Psoas muscle (tissue), 8 donors: ENCODE measurements around the gene NAB2. TPM values are rescaled to one million over a fixed set of nuclear protein-coding genes. Genes with fewer than 3 reads are reported as not detected.

Experiments used
- ATAC-seq, 4 donors: fragments of 200-7000 bp; cut with Tn5 transposase; one replicate each; pipeline ENCODE4 v1.9.1; 2020; ENCODE audit warnings: moderate library complexity in 3 of 4, mild to moderate bottlenecking in 2 of 4
- DNase-seq, 2 donors: peaks; one replicate each; pipeline ENCODE4 v3.0.0-alpha.2; 2020
- H3K27ac ChIP-seq: fragments of 200-600 bp; one replicate; pipeline ENCODE4 v1.8.0; 2022
- H3K27me3 ChIP-seq, 3 donors: fragments of 200-600 bp in 1 of 3; one replicate each; pipeline versions ENCODE4 v1.6.1 to v1.8.0; 2013 to 2022; ENCODE audit warnings: low read length in 2 of 3, mild to moderate bottlenecking in 2 of 3, moderate library complexity in 1 of 3; ENCODE audit not compliant: insufficient read depth in 3 of 3
- H3K36me3 ChIP-seq, 2 donors: fragments of 200-600 bp in 1 of 2; one replicate each; pipeline versions ENCODE4 v1.6.1 to v1.8.0; 2013 to 2022; ENCODE audit warnings: low read depth in 1 of 2, mild to moderate bottlenecking in 1 of 2, moderate library complexity in 1 of 2; ENCODE audit not compliant: insufficient read depth in 1 of 2
- H3K4me1 ChIP-seq: fragments of 200-600 bp; one replicate; pipeline ENCODE4 v1.8.0; 2022
- H3K4me3 ChIP-seq: fragments of 200-600 bp; one replicate; pipeline ENCODE4 v1.8.0; 2022; ENCODE audit warnings: mild to moderate bottlenecking
- H3K9me3 ChIP-seq: fragments of 200-600 bp; one replicate; pipeline ENCODE4 v1.8.0; 2022
- CTCF ChIP-seq: fragments of 200-600 bp; IDR thresholded peaks from one replicate; pipeline ENCODE4 v1.8.0; 2022; ENCODE audit warnings: antibody characterized with exemption
- WGBS, 3 donors: extraction: QIAGEN DNeasy Blood & Tissue Kit; methylation state at CpG; one replicate each; pipeline versions ENCODE4 v1.1.6 to v1.1.7; 2013; 5-methylcytosine and 5-hydroxymethylcytosine counted together
- intact Hi-C, 2 donors: fragments of 100-400 bp; cut with DNase I; formaldehyde crosslinking; loops; one replicate each; pipeline versions ENCODE4 v1.11.0 to v1.14.2; 2022
- polyA plus RNA-seq, 3 donors: library from polyadenylated mRNA; stranded (reverse); fragments of 200-250 nt; gene quantifications; one replicate each; pipeline ENCODE4 v1.2.3, GENCODE V29; 2013
- total RNA-seq, 4 donors: library from RNA; stranded (reverse); fragmentation: NEBNext Ultra II Directional in 2 of 4; extraction: Animal tissue kit (Norgen Biotek cat#: 25700) in 2 of 4; gene quantifications; one replicate each; pipeline versions ENCODE4 v1.2.1 to v1.2.4, GENCODE V29; 2021 to 2023
- donor health status: healthy with polysubstance abuse.
- donor health status: DM: no; HTN: no; CAD: no; lungs with moderate emphysema.
- donor health status: Bipolar disorder and iron deficiency.
- donor health status: healthy.
- donor health status: DM: yes; HTN: yes; CAD: no.
- donor health status: DM: no; HTN: no; CAD: no.
- donor health status: DM: no; HTN: no; CAD: no.
- donor health status: DM: yes; HTN: yes; CAD: no.

The NAB2 gene
- total and polyA plus RNA-seq, 7 donors: 5.6 to 114 (median 8.9) TPM

GRCh38 chr12:57133916-57134315 is 45.0 kb downstream of the NAB2 start:
- Histone ChIP-seq H3K9me3 (no peaks in the 10 kb centered on the region), H3K36me3 (no peaks in the 10 kb centered on the region), H3K27ac (peak overlapping the region; percentile 27), H3K4me1 (peaks cover 8% of the 10 kb centered on the region), H3K4me3 (no peak overlapping the region), H3K27me3 (no peaks in the 10 kb centered on the region)
- 33 to 52% (median 40%) methylated on average over 6 of the region's 6 CpGs for WGBS, 3 donors
- ATAC-seq: no peak
- intact Hi-C loops: no loop called here
- peak in 1 of 2 donors; percentile 46 for DNase-seq
- TF ChIP-seq CTCF: no peak

GRCh38 chr12:57134949-57135348 is 46.0 kb downstream of the NAB2 start:
- Histone ChIP-seq H3K36me3 (no peaks in the 10 kb centered on the region), H3K4me3 (no peak overlapping the region), H3K27ac (peak overlapping the region; percentile 61), H3K27me3 (no peaks in the 10 kb centered on the region), H3K9me3 (no peaks in the 10 kb centered on the region), H3K4me1 (peaks cover 8% of the 10 kb centered on the region)
- intact Hi-C loops: no loop called here
- ATAC-seq: no peak
- whole genome bisulfite sequencing, 3 donors: 59 to 77% (median 69%) methylated on average over 9 of the region's 9 CpGs
- TF ChIP-seq CTCF: no peak
- no peak for DNase-seq

GRCh38 chr12:57135527-57136326 is 46.8 kb downstream of the NAB2 start:
- intact Hi-C loops: no loop called here
- no peaks in the 10 kb centered on the region for H3K9me3 ChIP-seq
- peak overlapping the region; percentile 28 for H3K4me3 ChIP-seq
- ATAC-seq (peak; percentile 36 to 68 (median 46)), DNase-seq (peak; percentile 83 to 89)
- H3K4me1 ChIP-seq: peaks cover 8% of the 10 kb centered on the region
- 27 to 35% (median 35%) methylated on average over 11 to 18 of the region's 18 CpGs for WGBS, 3 donors
- no peak for TF ChIP-seq CTCF
- H3K27me3 ChIP-seq: no peaks in the 10 kb centered on the region
- peak overlapping the region; percentile 61 for H3K27ac ChIP-seq
- H3K36me3 ChIP-seq: no peaks in the 10 kb centered on the region

GRCh38 chr12:57138526-57139272 is 49.8 kb downstream of the NAB2 start:
- ATAC-seq: peak; percentile 50 to 70 (median 66)
- Histone ChIP-seq H3K4me1 (no peaks in the 10 kb centered on the region), H3K9me3 (no peaks in the 10 kb centered on the region), H3K27ac (peak overlapping the region; percentile 30), H3K36me3 (peaks cover 0 to 10% of the 10 kb centered on the region in 2 donors), H3K27me3 (no peaks in the 10 kb centered on the region), H3K4me3 (no peak overlapping the region)
- DNase-seq: peak; percentile 91 to 94
- TF ChIP-seq CTCF: no peak
- WGBS, 3 donors: 53 to 59% (median 57%) methylated on average over 13 of the region's 13 CpGs
- intact Hi-C loops: no loop called here
